GM12878 (cell line): Measurements from ENCODE around the gene LTBP2. TPM values are rescaled to one million over a fixed set of nuclear protein-coding genes. Genes with fewer than 3 reads are reported as not detected.

ENCODE experiments used
- ATAC-seq: fragments of 200-7000 bp; cut with Tn5 transposase; 3 replicates; pipeline ENCODE4 v1.9.1; 2020; ENCODE audit warnings: mild to moderate bottlenecking, moderate library complexity
- BruUV-seq: library from RNA; stranded (reverse); fragments of 400-500 nt; replicated peaks from 2 replicates; lab custom pipeline; 2021; lab: Mats Ljungman, UMichigan
- CTCF ChIA-PET: fragments of 300-600 bp; sonication (Branson Sonifier 250); formaldehyde crosslinking; extraction: SDS; loops from one replicate; lab custom pipeline; 2021; ENCODE audit warnings: inconsistent platforms; lab: Yijun Ruan, JAX
- POLR2A ChIA-PET: fragments of 350-600 bp; formaldehyde crosslinking; extraction: SDS; loops from one replicate; lab custom pipeline; 2021; ENCODE audit warnings: inconsistent platforms; lab: Charles Lee
- RAD21 ChIA-PET: fragments of 300-600 bp; sonication (Branson Sonifier 250); formaldehyde crosslinking; loops from one replicate; lab custom pipeline; 2023; ENCODE audit warnings: antibody characterized with exemption; ENCODE audit not compliant: unreplicated experiment; lab: Charles Lee
- SMC1A ChIA-PET: fragments of 300-600 bp; sonication (Branson Sonifier 250); formaldehyde crosslinking; loops from one replicate; lab custom pipeline; 2023; ENCODE audit not compliant: unreplicated experiment, uncharacterized antibody; lab: Charles Lee
- DNase-seq: peaks from one replicate; pipeline ENCODE4 v3.0.0-alpha.2; 2011; ENCODE audit warnings: low read depth, low spot score
- FAIRE-seq: peaks from 3 replicates; lab custom pipeline; 2011; peaks lifted over from hg19 to GRCh38; lab: Jason Lieb, UNC
- H2AFZ ChIP-seq: 2 replicates; pipeline ENCODE4 v1.6.0; 2011; ENCODE audit warnings: low read depth, low read length, control low read depth; ENCODE audit not compliant: control insufficient read depth
- H3K27ac ChIP-seq: 2 replicates; pipeline ENCODE4 v1.5.1; 2011; ENCODE audit warnings: control low read depth; ENCODE audit not compliant: control insufficient read depth, insufficient read depth
- H3K27me3 ChIP-seq, 2 experiments: replicated peaks in 1 of 2; 2 replicates each; pipeline versions ENCODE4 v1.6.0 to v1.6.1; 2011; ENCODE audit warnings: low read length in 1 of 2; ENCODE audit not compliant: control insufficient read depth in 2 of 2, insufficient read depth in 2 of 2
- H3K36me3 ChIP-seq, 2 experiments: 2 replicates each; pipeline ENCODE4 v1.5.1; 2011; ENCODE audit warnings: low read length in 1 of 2; ENCODE audit not compliant: control insufficient read depth in 2 of 2, insufficient read depth in 2 of 2
- H3K4me1 ChIP-seq: 2 replicates; pipeline ENCODE4 v1.6.1; 2011; ENCODE audit warnings: mild to moderate bottlenecking, low read length, moderate library complexity, mixed read lengths; ENCODE audit not compliant: control insufficient read depth, insufficient read depth
- H3K4me2 ChIP-seq: 2 replicates; pipeline ENCODE4 v1.6.0; 2011; ENCODE audit warnings: control low read depth; ENCODE audit not compliant: control insufficient read depth, insufficient read depth
- H3K4me3 ChIP-seq: fragments of 200-600 bp; sonication (generic); 2 replicates; pipeline ENCODE4 v1.5.1; 2016
- H3K79me2 ChIP-seq: 2 replicates; pipeline ENCODE4 v1.6.0; 2011; ENCODE audit warnings: low read length; ENCODE audit not compliant: control insufficient read depth, insufficient read depth
- H3K9ac ChIP-seq: 2 replicates; pipeline ENCODE4 v1.8.0; 2011; ENCODE audit warnings: low read length, control low read depth, mixed read lengths; ENCODE audit not compliant: control insufficient read depth, insufficient read depth
- H3K9me3 ChIP-seq: replicated peaks from 3 replicates; pipeline ENCODE4 v1.5.1; 2011; ENCODE audit warnings: mild to moderate bottlenecking, low read length; ENCODE audit not compliant: control insufficient read depth, insufficient read depth
- H4K20me1 ChIP-seq: 2 replicates; pipeline ENCODE4 v1.6.0; 2011; ENCODE audit not compliant: control insufficient read depth, insufficient read depth
- GATAD2B ChIP-seq: fragments of 450-650 bp; conservative IDR thresholded peaks from 2 replicates; pipeline ENCODE4 v1.6.1; 2017; ENCODE audit warnings: low read depth, mild to moderate bottlenecking, moderate library complexity
- IRF4 ChIP-seq: IDR thresholded peaks from 2 replicates; pipeline ENCODE4 v1.6.1; 2011; ENCODE audit warnings: low read depth, low read length
- KAT2A ChIP-seq: conservative IDR thresholded peaks from 2 replicates; pipeline ENCODE4 v1.6.1; 2011; ENCODE audit warnings: low read depth, low read length; ENCODE audit not compliant: control insufficient read depth
- POLR2AphosphoS5 ChIP-seq: IDR thresholded peaks from 2 replicates; pipeline ENCODE4 v1.6.1; 2011; ENCODE audit warnings: mild to moderate bottlenecking, low read length, inconsistent platforms
- TARDBP ChIP-seq: IDR thresholded peaks from 2 replicates; pipeline ENCODE4 v1.6.1; 2016; ENCODE audit warnings: borderline replicate concordance
- ZBTB33 ChIP-seq: fragments of 450-650 bp; IDR thresholded peaks from 2 replicates; pipeline ENCODE4 v1.6.1; 2017; ENCODE audit warnings: mild to moderate bottlenecking
- ZZZ3 ChIP-seq: IDR thresholded peaks from 2 replicates; pipeline ENCODE4 v1.6.1; 2011; ENCODE audit warnings: low read depth; ENCODE audit not compliant: control insufficient read depth, insufficient read length
- WGBS: methylation state at CpG from one replicate; pipeline ENCODE4 v1.1.6; 2016; ENCODE audit warnings: low lambda C conversion rate; ENCODE audit not compliant: insufficient replicate concordance, insufficient coverage; ENCODE audit errors: missing lambda C conversion rate; 5-methylcytosine and 5-hydroxymethylcytosine counted together
- in situ Hi-C: fragments of 300-500 bp; cut with MboI; formaldehyde crosslinking; loops from 9 replicates; pipeline ENCODE4 v1.14.3; 2018; ENCODE audit warnings: mixed read lengths
- intact Hi-C: fragments of 100-400 bp; cut with micrococcal nuclease; formaldehyde crosslinking; loops from one replicate; pipeline ENCODE4 v1.14.2; 2022; ENCODE audit not compliant: unreplicated experiment
- polyA plus RNA-seq, 11 experiments: library from polyadenylated mRNA; depleted of rRNA in 4 of 11; unstranded in 6 of 11; stranded (reverse) in 5 of 11; fragments of >200 nt; fragmentation: Nextera tagmentation in 4 of 11; fragmentation: Illumina TruSeq in 1 of 11; extraction: Ambion mirVana in 4 of 11; extraction: Trizol in 1 of 11; gene quantifications; 1 replicate in 1 of 11; 2 replicates in 10 of 11; pipeline versions ENCODE4 v1.2.1 to v1.2.3, GENCODE V29; 2011 to 2016; ENCODE audit warnings: inconsistent platforms in 2 of 11, missing spikeins in 2 of 11, low read depth in 1 of 11
- total RNA-seq, 4 experiments: library from RNA; depleted of rRNA in 3 of 4; stranded (reverse); fragments of >200 nt in 3 of 4; fragmentation: Illumina TruSeq in 1 of 4; extraction: Trizol in 1 of 4; gene quantifications; 2 replicates each; pipeline versions ENCODE4 v1.2.1 to v1.2.3, GENCODE V29; 2013 to 2021

Gene LTBP2
- total and polyA plus RNA-seq, 10 of the 15 experiments (the other 5 are each of a cell fraction or from before 2014, with no cell fraction given), result 0.03 to 0.23 (median 0.06) TPM; not detected in 1

- H3K36me3 ChIP-seq, result no peaks in the 10 kb centered on the region
- FAIRE-seq (no peak), ATAC-seq (no peak), DNase-seq (no peak)
- H3K79me2 ChIP-seq, result no peaks in the 10 kb centered on the region
- no peak overlapping the region for H3K27ac ChIP-seq
- SMC1A ChIA-PET, result interaction anchor here (0.6 to 1.3 kb wide), 2 partner anchors 39 to 101 kb away, joined by 3 read pairs; no protein-coding TSS in a partner anchor
- H3K9ac ChIP-seq, result no peak overlapping the region
- H3K4me3 ChIP-seq, result no peak overlapping the region
- BruUV-seq, result no TSS peak
- H3K4me2 ChIP-seq, result no peak overlapping the region
- no peaks in the 10 kb centered on the region for H3K4me1 ChIP-seq
- in situ Hi-C loops (no loop called here), intact Hi-C loops (no loop called here)
- no peak overlapping the region for H2AFZ ChIP-seq
- POLR2A ChIA-PET, result no interaction called here
- no peak for TF ChIP-seq IRF4
- no peak for TF ChIP-seq ZZZ3
- no peak for TF ChIP-seq ZBTB33
- no peak for TF ChIP-seq POLR2AphosphoS5
- TF ChIP-seq TARDBP, result no peak
- no peak for TF ChIP-seq KAT2A
- no peak for TF ChIP-seq GATAD2B
- 46% methylated on average over 8 of the region's 8 CpGs for WGBS
- H3K9me3 ChIP-seq, result no peaks in the 10 kb centered on the region
- no peaks in the 10 kb centered on the region for H4K20me1 ChIP-seq
- H3K27me3 ChIP-seq, result no peaks in the 10 kb centered on the region; a peak in 1 of 4 replicates
- RAD21 ChIA-PET, result interaction anchor here (0.7 to 1.0 kb wide), 2 partner anchors 23 to 39 kb away, joined by 3 read pairs; no protein-coding TSS in a partner anchor
- CTCF ChIA-PET, result no interaction called here
Measured at GRCh38 chr14:74569806-74570591, 42.0 kb downstream of the LTBP2 start.
